22Rv1 (cell line): ENCODE measurements around the gene PCED1B.
"Not testable (repeated sequence)": the region's sequence is repeated elsewhere in the genome, so short reads cannot be mapped to it uniquely, and the experiment has no call there.

Experiments
- ZFX ChIP-seq: fragments of 450-650 bp; IDR thresholded peaks from 2 replicates; pipeline ENCODE4 v1.6.1; 2017; ENCODE audit warnings: antibody characterized with exemption, borderline replicate concordance
- TF ChIP-seq, protein P1 (sequence below): fragments of 450-650 bp; IDR thresholded peaks from 2 replicates; pipeline ENCODE4 v1.5.1; 2017; ENCODE audit warnings: mild to moderate bottlenecking

DNA sequence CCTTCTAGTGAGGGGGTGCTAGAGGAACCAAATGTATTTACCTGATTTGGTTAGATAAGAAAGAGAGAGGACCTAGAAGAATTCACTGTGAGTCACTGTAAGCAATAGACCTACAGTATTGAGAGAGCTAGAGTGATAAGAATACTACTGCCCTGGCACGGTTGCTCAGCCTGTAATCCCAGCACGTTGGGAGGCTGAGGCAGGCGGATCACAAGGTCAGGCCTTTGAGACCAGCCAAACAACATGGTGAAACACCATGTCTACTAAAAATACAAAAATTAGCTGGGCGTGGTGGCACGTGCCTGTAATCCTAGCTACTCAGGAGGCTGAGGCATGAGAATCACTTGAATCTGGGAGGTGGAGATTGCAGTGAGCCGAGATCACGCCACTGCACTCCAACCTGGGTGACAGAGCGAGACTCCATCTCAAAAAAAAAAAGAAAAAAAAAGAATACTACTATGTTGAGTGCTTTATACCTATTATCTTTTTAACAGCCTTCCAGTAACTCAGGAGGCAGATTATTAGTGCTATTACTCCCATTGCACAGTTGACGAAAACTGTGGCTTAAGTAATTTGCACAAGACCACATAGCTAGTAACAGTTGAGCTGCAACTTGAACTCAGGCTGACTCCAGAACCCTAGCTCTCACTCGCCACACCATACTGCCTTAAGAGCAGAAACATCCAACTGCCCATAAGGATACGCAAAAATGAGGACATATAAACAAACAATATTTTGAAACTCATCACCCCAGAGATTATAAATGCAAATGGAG lies 102.9 kb downstream of the PCED1B start:
- TF ChIP-seq, protein P1, sequence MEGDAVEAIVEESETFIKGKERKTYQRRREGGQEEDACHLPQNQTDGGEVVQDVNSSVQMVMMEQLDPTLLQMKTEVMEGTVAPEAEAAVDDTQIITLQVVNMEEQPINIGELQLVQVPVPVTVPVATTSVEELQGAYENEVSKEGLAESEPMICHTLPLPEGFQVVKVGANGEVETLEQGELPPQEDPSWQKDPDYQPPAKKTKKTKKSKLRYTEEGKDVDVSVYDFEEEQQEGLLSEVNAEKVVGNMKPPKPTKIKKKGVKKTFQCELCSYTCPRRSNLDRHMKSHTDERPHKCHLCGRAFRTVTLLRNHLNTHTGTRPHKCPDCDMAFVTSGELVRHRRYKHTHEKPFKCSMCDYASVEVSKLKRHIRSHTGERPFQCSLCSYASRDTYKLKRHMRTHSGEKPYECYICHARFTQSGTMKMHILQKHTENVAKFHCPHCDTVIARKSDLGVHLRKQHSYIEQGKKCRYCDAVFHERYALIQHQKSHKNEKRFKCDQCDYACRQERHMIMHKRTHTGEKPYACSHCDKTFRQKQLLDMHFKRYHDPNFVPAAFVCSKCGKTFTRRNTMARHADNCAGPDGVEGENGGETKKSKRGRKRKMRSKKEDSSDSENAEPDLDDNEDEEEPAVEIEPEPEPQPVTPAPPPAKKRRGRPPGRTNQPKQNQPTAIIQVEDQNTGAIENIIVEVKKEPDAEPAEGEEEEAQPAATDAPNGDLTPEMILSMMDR = not testable (repeated sequence)
- TF ChIP-seq ZFX = not testable (repeated sequence)
